Stimulated activated CD8-positive, alpha-beta memory T cell treated with anti-CD3 and anti-CD28 coated beads, Interleukin-7, amount 100 ng/mL, for 1 hour (primary cell): ENCODE data around the gene ZNF496.
"Not testable (repeated sequence)": the region's sequence is repeated elsewhere in the genome, so short reads cannot be mapped to it uniquely, and the experiment has no call there.

ENCODE experiments used
- DNase-seq, 2 donors: peaks; one replicate each; pipeline ENCODE4 v3.0.0-alpha.2; 2020; ENCODE audit warnings: low read depth in 2 of 2

The ZNF496 gene

GRCh38 chr1:247331525-247332214, at the start of gene ZNF496:
Gene ZNF496, minus strand, starts transcription at chr1:247331867. Its CDS starts 2,289 bp downstream, at chr1:247329578.
- peak; percentile 27 to 34 for DNase-seq

- no peak for DNase-seq
Measured at GRCh38 chr1:247378334-247379073, 46.8 kb upstream of the ZNF496 start.

GRCh38 chr1:247377656-247378055, 46.0 kb upstream of the ZNF496 start:
- DNase-seq: not testable (repeated sequence)

GRCh38 chr1:247376659-247377058, 45.0 kb upstream of the ZNF496 start:
- DNase-seq: no peak

- no peak for DNase-seq
Measured at GRCh38 chr1:247375747-247376146, 44.1 kb upstream of the ZNF496 start.

- not testable (repeated sequence) for DNase-seq
Measured at GRCh38 chr1:247374651-247375334, 43.1 kb upstream of the ZNF496 start.

- peak; percentile 4 to 33 for DNase-seq
Measured at GRCh38 chr1:247373721-247374141, 42.1 kb upstream of the ZNF496 start.

GRCh38 chr1:247371801-247372259, 40.2 kb upstream of the ZNF496 start:
- no peak for DNase-seq

GRCh38 chr1:247370786-247371732, 39.4 kb upstream of the ZNF496 start:
- DNase-seq: no peak

GRCh38 chr1:247368490-247369145, 37.0 kb upstream of the ZNF496 start:
- no peak for DNase-seq

- no peak for DNase-seq
Measured at GRCh38 chr1:247367786-247368422, 36.2 kb upstream of the ZNF496 start.

GRCh38 chr1:247366926-247367645, 35.4 kb upstream of the ZNF496 start:
- DNase-seq: no peak

GRCh38 chr1:247366345-247366744, 34.7 kb upstream of the ZNF496 start:
- not testable (repeated sequence) for DNase-seq

GRCh38 chr1:247365023-247365422, 33.4 kb upstream of the ZNF496 start:
- no peak for DNase-seq

- not testable (repeated sequence) for DNase-seq
Measured at GRCh38 chr1:247363000-247363399, 31.3 kb upstream of the ZNF496 start.

- no peak for DNase-seq
Measured at GRCh38 chr1:247362153-247362552, 30.5 kb upstream of the ZNF496 start.

- no peak for DNase-seq
Measured at GRCh38 chr1:247360991-247361731, 29.5 kb upstream of the ZNF496 start.

GRCh38 chr1:247360116-247360898, 28.6 kb upstream of the ZNF496 start:
- DNase-seq: no peak
